ENCODE data around the gene STMN3. TPM values are rescaled to one million over a fixed set of nuclear protein-coding genes. Genes with fewer than 3 reads are reported as not detected.
"Not testable (repeated sequence)": the region's sequence is repeated elsewhere in the genome, so short reads cannot be mapped to it uniquely, and the experiment has no call there.

The STMN3 gene
- total RNA-seq, 2 donors from 2014 or later: 15.1 to 24.7 TPM

DNA sequence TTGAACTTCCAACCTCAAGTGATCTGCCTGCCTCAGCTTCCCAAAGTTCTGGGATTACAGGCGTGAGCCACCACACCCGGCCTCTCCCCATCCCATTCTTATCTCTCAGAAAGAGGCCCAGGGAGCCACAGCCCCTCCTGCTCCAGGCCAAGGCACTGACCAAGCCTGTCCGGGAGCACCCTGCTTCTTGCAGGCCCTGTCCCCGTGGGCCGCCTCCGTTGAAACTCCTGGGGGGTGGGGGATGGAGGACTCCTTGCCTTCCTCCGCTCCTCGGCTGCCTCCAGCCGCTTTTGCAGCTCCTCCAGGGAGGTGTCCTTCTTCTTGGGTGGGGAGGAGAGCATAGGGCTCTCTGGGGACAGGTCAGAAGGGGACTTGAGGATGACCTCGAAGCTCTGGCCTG, 9.7 kb downstream of the STMN3 start:
- H3K27ac Mint-ChIP-seq: no peak overlapping the region

DNA sequence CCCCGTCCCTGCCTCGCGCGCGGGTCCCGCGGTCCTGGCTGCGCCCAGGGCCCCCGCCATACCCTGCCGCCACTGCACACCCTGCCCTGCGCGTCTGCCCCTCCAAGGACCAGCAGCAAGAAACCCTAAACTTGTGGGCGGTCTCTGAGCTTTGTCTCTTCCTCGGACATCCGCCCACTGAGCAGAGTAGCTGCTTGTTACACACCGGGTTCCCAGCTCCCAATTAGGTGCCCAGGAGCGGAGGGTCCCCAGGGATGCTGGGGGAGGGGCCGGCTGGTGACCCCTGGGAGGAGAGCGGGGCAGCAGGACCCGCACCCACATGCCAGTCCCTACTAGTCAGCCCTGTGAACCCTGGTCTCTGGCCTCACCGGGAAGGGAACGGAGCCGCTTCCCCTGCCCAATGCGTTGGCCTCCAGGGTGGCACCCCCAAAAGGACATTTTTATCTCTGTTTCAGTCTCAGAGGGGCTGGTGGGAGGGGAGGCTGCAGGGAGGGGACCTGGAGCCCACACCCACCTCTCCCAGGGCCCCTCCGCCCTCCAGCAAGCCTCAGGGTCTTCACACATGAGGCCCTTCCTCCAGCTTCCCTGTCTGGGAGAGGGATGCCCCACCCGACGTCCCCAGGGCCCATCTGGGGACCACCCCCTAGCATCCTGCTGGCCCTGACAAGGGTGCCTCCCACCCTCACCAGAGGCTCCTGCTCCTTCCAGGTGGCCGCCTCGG, 10.5 kb downstream of the STMN3 start:
- H3K4me3 Mint-ChIP-seq: peak overlapping the region; percentile 58
- peaks cover 7% of the 10 kb centered on the region for H3K36me3 Mint-ChIP-seq (ENCODE audit: low read depth)
- ATAC-seq (replicated peaks): no peak
- no peaks in the 10 kb centered on the region for H3K27me3 Mint-ChIP-seq
- no peak overlapping the region for H3K27ac Mint-ChIP-seq
- H3K4me1 Mint-ChIP-seq: peaks cover 9% of the 10 kb centered on the region
- no peaks in the 10 kb centered on the region for H3K9me3 Mint-ChIP-seq

More for the DNA sequence above, 9.7 kb downstream of the STMN3 start:
- H3K27me3 Mint-ChIP-seq: no peaks in the 10 kb centered on the region
- H3K4me1 Mint-ChIP-seq: peaks cover 5% of the 10 kb centered on the region
- H3K9me3 Mint-ChIP-seq: no peaks in the 10 kb centered on the region
- H3K4me3 Mint-ChIP-seq: peak overlapping the region; percentile 58
- H3K36me3 Mint-ChIP-seq (ENCODE audit: low read depth): peaks cover 7% of the 10 kb centered on the region
- no peak for ATAC-seq (replicated peaks)

DNA sequence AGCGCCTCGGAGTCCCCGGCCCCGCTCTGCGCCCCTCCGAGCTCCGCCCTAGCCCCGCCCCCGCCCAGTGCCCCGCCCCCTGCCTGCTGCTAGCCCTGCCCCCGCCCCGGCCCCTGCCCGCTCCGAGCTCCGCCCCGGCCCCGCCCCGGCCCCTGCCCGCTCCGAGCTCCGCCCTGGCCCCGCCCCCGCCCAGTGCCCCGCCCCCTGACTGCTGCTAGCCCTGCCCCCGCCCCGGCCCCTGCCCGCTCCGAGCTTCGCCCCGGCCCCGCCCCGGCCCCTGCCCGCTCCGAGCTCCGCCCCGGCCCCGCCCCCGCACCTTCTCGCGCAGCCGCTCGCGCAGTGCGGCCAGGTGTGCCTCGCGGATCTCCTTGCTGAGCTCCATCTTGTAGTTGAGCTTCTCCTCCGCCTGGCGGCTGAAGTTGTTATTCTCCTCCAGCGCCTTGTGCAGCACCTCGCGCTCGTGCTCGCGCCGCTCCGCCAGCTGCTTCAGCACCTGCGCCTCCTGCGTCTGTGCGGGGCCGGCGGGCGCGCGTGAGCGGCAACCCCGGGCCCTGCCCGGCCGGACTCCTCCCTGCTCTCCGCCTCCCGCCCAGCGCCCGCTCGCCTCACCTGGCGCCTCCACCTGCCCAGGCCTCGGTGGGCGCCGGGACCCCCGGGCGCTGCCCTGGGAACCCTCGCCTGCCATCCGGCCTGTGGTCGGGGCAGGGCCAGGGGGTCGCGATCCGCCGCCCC, 11.3 kb downstream of the STMN3 start:
- ATAC-seq (replicated peaks): peak; percentile 74
- peak overlapping the region; percentile 80 for H3K4me3 Mint-ChIP-seq
- H3K36me3 Mint-ChIP-seq (ENCODE audit: low read depth): peaks cover 7% of the 10 kb centered on the region
- no peaks in the 10 kb centered on the region for H3K27me3 Mint-ChIP-seq
- no peaks in the 10 kb centered on the region for H3K9me3 Mint-ChIP-seq
- H3K27ac Mint-ChIP-seq: no peak overlapping the region
- H3K4me1 Mint-ChIP-seq: peaks cover 9% of the 10 kb centered on the region

DNA sequence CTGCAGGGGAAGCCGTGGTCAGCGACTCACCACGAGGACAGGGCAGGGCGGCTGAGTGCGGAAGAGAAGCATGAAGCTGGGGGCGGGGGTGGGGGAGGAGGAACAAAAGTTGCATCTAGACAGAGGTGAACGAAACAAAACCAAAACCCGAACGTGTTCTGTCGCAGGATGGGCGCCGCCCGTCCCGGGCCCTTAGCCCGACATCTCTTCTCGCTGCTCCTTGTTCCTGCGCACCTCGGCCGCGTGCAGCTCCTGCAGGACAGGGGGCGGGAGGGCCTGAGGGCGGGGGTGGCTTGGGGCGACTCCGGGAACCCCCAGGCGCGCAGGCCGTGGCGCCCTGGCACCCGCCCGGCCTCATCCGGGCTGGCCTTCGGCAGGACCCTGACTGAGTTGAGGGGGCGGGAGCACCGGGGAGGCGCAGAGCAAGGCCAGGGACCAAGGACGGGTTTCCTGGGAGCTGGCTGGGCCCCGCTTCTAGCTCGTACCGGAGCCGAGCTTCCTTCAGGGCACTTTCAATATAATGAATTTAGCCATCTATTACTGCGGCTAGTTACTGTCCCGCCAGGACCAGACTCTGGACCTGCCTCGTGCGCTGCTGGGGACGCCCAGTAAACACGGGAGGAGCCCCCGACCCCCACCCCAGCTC, 12.0 kb downstream of the STMN3 start:
- H3K9me3 Mint-ChIP-seq: no peaks in the 10 kb centered on the region
- peaks cover 9% of the 10 kb centered on the region for H3K4me1 Mint-ChIP-seq
- H3K27ac Mint-ChIP-seq: no peak overlapping the region
- ATAC-seq (replicated peaks): peak; percentile 38
- H3K27me3 Mint-ChIP-seq: no peaks in the 10 kb centered on the region
- peaks cover 7% of the 10 kb centered on the region for H3K36me3 Mint-ChIP-seq (ENCODE audit: low read depth)
- H3K4me3 Mint-ChIP-seq: peak overlapping the region; percentile 80

DNA sequence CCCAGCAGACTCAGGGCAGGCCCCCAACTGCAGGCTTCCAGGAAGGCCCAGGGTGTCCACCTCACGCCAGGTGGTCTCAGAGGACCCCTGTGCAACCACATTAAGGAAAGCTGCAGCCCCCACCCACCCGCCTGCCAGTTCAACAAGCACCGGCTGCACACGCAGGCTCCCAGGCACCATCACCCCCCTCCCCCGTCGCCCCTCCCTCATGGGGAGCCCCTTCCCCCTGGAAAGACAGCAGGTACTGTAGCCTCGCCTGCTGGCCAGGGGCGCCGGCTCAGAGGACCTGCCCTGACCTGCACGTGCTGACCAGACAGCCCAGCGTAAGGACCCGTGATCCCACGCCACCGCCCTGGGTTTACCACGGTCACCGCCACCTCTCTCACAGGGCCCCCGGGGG, 12.5 kb downstream of the STMN3 start:
- H3K9me3 Mint-ChIP-seq; ATAC-seq (replicated peaks); H3K27me3 Mint-ChIP-seq; H3K36me3 Mint-ChIP-seq (ENCODE audit: low read depth): not testable (repeated sequence)
- peak overlapping the region; percentile 10 for H3K27ac Mint-ChIP-seq
- peak overlapping the region; percentile 80 for H3K4me3 Mint-ChIP-seq
- H3K4me1 Mint-ChIP-seq: peaks cover 11% of the 10 kb centered on the region

DNA sequence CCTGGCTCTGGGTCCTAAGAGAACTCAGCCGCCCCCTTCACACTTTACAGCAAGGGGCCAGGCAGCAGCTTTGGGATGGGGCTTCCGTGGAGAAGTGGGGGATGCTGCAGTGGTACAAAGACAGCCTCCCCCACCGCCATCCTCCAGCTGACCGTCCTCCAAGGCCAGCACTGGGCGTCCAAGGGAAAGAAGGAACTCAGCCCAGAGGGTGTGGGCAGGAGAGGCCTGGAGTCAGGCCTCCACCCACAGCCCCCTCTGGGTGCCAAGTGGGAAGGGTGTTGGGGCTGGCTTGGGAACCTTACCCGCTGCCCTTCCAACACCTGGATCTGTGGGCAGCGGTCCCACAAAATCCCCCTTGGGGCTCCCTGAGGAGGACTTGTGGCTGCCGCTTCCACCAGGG, 13.1 kb downstream of the STMN3 start:
- peak overlapping the region; percentile 90 for H3K27ac Mint-ChIP-seq
- H3K36me3 Mint-ChIP-seq (ENCODE audit: low read depth): peaks cover 7% of the 10 kb centered on the region
- H3K27me3 Mint-ChIP-seq: no peaks in the 10 kb centered on the region
- peaks cover 13% of the 10 kb centered on the region for H3K4me1 Mint-ChIP-seq
- ATAC-seq (replicated peaks): no peak
- no peaks in the 10 kb centered on the region for H3K9me3 Mint-ChIP-seq
- peak overlapping the region; percentile 80 for H3K4me3 Mint-ChIP-seq

DNA sequence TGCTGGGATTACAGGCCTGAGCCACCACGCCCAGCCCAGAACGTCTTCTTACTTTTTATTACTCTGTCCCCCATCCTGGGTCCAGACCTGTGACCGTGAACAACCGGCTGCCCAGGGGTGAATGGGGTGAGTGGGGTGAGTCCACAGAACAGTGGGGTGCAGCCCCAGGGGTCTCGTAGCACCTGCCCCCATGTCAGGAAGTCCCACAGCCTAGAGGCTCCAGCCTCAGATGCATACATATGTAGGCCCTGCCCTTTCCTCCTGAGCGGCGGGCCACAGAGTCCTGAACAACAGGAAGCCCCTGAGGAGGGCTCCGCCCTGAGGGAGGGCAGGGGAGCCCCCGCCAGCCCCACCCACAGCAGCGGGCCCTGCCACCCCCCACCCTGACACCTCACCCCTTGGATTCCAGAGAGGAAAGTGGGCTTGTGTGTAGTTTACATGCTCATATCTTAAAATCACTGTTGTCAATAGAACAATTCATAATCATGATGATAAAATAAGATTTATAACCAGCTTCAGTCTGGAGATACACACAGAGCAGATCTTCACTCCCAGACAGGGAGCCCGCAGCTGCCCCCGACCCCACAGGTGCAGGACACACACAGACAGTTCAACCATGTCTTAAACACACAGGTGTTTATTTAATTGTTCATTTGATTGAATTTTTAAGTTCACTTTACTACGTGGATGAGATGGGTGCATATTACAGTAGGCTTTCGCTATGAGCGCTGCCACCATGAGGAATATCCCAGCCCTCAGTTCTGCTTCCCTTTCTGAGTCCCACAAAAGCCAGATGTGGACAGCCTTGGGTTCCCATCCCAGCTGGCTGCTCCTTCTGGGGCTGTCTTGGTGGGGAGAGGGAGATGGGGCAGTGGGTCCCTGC, 13.9 kb downstream of the STMN3 start:
- Mint-ChIP-seq H3K27me3 (no peaks in the 10 kb centered on the region), H3K9me3 (no peaks in the 10 kb centered on the region), H3K4me1 (peaks cover 13% of the 10 kb centered on the region), H3K27ac (peak overlapping the region; percentile 90), H3K4me3 (peak overlapping the region; percentile 80), H3K36me3 (ENCODE audit: low read depth) (peaks cover 7% of the 10 kb centered on the region)
- peak; percentile 59 for ATAC-seq (replicated peaks)

DNA sequence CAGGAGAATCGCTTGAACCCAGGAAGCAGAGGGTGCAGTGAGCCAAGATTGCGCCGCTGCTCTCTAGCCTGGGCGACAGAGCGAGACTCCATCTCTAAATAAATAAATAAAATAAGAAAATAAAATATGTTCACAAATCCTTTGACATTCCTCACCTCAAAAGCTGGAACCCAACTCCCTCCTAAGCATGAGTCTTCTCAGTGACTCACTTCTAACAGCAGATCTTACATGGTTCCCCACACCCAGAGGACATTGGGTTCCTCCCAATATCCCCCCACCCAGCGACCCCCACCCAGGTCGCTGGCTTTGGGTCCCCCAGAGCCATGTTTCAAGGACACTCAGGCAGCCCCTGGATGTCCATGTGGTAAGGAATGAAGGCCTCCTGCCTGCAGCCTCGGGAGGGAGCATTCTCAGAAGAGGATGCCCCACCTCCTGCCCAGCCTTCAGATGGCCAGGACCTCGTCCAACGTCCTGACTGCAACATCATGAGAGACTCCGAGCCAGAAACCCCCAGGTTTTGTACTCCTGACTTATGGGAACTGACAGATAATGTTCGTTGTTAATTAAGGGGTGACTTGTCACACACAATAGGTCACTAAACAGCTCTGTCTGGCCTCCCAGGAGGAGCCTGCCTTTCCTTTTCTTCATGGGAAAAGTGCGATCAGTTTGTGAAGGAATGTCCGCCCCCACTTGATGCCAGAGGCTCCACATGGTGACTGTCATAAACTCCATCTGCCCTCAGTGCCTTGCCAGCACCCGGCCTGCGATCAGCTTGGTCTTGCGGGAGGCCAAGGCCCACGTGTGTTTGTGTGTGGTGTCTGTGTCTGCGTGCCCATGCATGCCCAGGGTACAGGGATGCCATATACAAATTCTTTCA, 16.2 kb downstream of the STMN3 start:
- Mint-ChIP-seq H3K27ac (no peak overlapping the region), H3K27me3 (no peaks in the 10 kb centered on the region), H3K4me3 (peak overlapping the region; percentile 29), H3K9me3 (no peaks in the 10 kb centered on the region), H3K4me1 (peaks cover 13% of the 10 kb centered on the region), H3K36me3 (ENCODE audit: low read depth) (peaks cover 7% of the 10 kb centered on the region)
- no peak for ATAC-seq (replicated peaks)

DNA sequence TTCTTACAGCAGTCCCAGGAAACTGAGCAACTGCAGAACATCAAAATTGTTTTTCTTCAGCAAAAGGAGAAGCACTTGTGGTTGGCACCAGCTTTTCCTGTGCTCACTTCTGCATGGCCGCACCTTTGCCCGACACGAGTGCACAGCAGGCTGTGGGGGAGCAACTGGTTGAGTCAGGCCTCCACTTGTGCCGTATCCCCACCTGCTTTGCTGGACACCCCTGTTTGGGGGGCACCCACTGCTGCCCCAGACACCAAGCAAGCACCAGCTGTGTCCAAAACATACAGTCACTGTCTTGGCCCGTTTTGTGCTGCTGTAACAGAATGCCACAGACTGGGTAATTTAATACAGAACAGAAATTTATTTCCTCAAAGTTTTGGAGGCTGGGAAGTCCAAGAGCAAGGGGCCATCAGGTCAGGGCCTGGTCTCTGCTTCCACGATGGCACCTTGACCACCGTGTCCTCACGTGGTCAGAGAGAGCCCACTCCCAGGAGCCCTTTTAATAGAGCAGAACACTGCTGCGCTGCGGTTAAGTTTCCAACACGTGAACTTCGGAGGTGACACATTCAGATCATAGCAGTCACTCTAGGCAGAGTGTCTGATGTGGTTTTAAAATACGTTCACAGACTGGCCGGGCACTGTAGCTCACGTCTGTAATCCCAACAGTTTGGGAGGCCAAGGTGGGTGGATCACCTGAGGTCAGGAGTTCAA, 17.6 kb downstream of the STMN3 start:
- H3K4me3 Mint-ChIP-seq: peak overlapping the region; percentile 70
- ATAC-seq (replicated peaks): peak; percentile 86
- H3K36me3 Mint-ChIP-seq (ENCODE audit: low read depth): peaks cover 7% of the 10 kb centered on the region
- H3K9me3 Mint-ChIP-seq: no peaks in the 10 kb centered on the region
- H3K27ac Mint-ChIP-seq: peak overlapping the region; percentile 80
- H3K27me3 Mint-ChIP-seq: no peaks in the 10 kb centered on the region
- H3K4me1 Mint-ChIP-seq: peaks cover 13% of the 10 kb centered on the region

DNA sequence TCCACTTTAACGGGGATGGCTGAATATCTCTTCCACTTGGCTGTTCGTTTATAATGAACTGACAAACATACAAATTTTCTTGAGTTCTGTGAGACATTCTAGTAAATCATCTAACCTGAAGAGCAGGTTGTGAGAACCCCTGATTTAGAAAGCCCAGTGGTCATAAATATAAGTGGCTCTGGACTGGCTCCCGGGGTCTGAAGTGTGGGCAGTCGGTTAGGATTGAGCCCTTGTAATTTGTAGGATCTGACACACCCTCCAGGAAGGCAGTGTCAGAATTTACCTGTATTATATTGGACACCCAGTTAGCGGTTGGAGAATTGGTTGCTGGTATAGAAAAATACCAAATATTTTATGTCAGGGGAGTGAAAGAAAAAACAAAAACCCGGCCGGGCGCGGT, 19.5 kb downstream of the STMN3 start:
- H3K36me3 Mint-ChIP-seq (ENCODE audit: low read depth): peaks cover 8% of the 10 kb centered on the region
- no peak overlapping the region for H3K27ac Mint-ChIP-seq
- no peaks in the 10 kb centered on the region for H3K27me3 Mint-ChIP-seq
- no peaks in the 10 kb centered on the region for H3K9me3 Mint-ChIP-seq
- H3K4me3 Mint-ChIP-seq: peak overlapping the region; percentile 20
- no peak for ATAC-seq (replicated peaks)
- peaks cover 9% of the 10 kb centered on the region for H3K4me1 Mint-ChIP-seq

DNA sequence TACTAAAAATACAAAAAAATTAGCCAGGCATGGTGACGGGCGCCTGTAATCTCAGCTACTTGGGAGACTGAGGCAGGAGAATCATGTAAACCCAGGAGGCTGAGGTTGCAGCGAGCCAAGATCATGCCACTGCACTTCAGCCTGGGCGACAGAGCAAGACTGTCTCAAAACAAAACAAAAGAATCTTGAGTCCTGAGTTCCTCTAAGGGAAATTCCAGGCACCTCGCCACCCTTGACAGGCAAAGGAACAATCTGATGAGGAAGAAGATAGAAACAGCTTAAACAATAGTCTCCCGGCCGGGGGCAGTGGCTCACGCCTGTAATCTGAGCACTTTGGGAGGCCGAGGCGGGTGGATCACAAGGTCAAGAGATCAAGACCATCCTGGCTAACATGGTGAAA, 21.8 kb downstream of the STMN3 start:
- not testable (repeated sequence) for H3K27me3 Mint-ChIP-seq; ATAC-seq (replicated peaks); H3K4me3 Mint-ChIP-seq; H3K27ac Mint-ChIP-seq; H3K9me3 Mint-ChIP-seq
- Mint-ChIP-seq H3K4me1 (peaks cover 11% of the 10 kb centered on the region), H3K36me3 (ENCODE audit: low read depth) (peaks cover 17% of the 10 kb centered on the region)

DNA sequence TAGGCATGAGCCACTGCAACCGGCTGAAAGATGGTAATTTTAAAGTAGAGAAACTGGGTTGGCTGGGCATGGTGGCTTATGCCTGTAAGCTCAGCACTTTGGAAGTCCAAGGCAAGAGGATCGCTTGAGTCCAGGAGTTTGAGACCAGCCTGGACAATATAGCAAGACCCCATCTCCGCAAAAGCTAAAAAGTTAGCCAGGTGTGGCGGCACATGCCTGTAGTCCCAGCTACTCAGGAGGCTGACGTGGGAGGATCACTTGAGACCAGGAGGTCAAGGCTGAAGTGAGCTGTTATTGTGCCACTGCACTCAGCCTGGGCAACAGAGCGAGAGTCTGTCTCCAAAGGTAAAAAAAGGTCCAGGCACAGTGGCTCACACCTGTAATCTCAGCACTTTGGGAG, 22.3 kb downstream of the STMN3 start:
- Mint-ChIP-seq H3K4me1 (peaks cover 11% of the 10 kb centered on the region), H3K36me3 (ENCODE audit: low read depth) (peaks cover 17% of the 10 kb centered on the region)
- H3K27ac Mint-ChIP-seq; ATAC-seq (replicated peaks); H3K27me3 Mint-ChIP-seq; H3K4me3 Mint-ChIP-seq; H3K9me3 Mint-ChIP-seq: not testable (repeated sequence)
